ENCODE data around the gene CCDC24. TPM values are rescaled to one million over a fixed set of nuclear protein-coding genes. Genes with fewer than 3 reads are reported as not detected.

Gene CCDC24
- total and polyA plus RNA-seq, 8 donors = 9.9 to 17.7 (median 12.9) TPM

DNA sequence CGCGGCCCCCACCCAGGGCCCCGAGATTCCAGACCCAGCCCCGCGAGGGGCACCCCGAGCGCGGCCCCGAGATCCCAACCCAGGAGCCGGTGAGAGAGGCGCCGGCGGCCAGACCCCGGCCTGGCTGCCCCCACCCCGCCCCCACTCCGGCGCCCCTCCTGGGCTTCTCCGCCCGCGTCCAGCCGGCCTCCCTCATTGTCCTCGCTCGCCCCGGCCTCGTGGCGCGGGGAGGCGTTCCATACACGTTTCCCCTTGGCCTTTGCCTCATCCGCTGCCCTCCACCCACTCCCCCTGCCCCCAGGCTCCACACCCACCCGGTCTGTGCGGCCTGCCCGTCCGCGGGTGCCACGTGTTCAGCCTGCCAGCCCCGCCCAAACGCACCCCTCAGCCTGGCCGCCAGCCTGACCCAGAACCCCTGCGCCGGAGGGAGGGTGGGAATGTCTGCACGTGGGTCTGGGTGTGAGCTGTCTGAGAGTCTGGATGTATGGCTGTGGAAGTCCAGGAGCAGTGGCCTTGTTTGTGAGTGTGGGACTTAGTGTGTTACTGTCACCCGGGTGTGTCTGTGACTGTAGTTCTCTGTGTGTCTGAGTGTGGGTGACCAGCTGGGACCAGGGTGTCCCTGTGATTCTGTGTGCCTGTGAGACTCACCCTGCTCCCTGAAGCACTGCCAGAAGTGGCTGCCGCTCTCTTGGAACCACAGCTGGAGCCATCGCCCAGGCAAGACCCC is 11.7 kb upstream of the CCDC24 start:
- peak overlapping the region; percentile 39 to 70 for H3K27ac ChIP-seq
- peak in 3 of 4 donors; percentile 56 to 88 (median 68) for DNase-seq
- H3K4me3 ChIP-seq = peak overlapping the region; percentile 43 to 63
- TF ChIP-seq, protein P1, sequence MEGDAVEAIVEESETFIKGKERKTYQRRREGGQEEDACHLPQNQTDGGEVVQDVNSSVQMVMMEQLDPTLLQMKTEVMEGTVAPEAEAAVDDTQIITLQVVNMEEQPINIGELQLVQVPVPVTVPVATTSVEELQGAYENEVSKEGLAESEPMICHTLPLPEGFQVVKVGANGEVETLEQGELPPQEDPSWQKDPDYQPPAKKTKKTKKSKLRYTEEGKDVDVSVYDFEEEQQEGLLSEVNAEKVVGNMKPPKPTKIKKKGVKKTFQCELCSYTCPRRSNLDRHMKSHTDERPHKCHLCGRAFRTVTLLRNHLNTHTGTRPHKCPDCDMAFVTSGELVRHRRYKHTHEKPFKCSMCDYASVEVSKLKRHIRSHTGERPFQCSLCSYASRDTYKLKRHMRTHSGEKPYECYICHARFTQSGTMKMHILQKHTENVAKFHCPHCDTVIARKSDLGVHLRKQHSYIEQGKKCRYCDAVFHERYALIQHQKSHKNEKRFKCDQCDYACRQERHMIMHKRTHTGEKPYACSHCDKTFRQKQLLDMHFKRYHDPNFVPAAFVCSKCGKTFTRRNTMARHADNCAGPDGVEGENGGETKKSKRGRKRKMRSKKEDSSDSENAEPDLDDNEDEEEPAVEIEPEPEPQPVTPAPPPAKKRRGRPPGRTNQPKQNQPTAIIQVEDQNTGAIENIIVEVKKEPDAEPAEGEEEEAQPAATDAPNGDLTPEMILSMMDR (IDR thresholded peaks at IDR 0.05) = no peak
- no peaks in the 10 kb centered on the region for H3K9me3 ChIP-seq
- ATAC-seq = peak; percentile 38
- H3K36me3 ChIP-seq = peaks cover 5 to 31% of the 10 kb centered on the region in 2 donors
- H3K27me3 ChIP-seq = no peaks in the 10 kb centered on the region
- peaks cover 33 to 74% of the 10 kb centered on the region in 2 donors for H3K4me1 ChIP-seq
- intact Hi-C loops (cut with DNase I) = no loop called here

DNA sequence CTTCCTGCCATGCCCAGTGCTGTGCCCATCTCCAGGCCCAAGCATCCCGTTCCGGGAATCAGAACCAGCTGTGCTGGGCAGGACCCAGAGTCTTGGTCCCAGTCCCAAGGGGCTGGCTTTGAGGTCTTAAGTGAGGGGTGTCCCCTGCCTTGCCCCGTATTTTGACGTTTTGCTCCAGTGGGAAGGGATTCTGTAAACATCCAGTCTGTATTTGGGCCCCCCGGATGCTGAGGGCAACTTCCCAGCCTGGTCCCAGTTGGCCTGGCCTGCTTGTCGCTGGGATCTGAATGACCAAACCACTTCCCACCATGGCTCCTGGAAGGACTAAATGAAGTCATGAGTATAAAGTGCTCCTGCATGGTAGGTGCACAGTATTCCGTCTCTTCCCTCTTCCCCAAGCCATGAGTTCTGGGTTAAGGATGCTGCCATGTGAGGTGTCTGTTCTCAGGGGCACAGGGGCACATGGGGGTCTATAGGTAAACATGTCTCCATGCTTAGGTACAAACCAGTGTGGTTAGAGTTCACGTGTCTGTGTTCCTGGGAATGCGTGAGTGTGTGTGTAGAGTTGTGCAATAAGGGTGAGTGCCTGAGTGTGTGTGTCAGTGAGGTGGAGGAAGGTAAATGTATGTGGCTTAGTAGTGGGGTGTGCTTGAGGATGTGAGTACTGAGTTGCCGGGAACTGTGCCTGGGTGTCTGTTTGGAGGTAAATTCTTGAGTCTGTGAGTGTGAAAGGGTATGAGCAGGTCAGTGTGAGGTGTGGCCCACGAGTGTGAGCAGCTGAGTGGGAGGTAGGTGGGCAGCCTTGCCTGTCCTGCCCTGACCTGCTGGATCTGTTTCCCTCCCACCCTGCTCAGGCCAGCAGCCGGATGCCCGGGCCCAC is 10.9 kb upstream of the CCDC24 start:
- Histone ChIP-seq H3K27me3 (no peaks in the 10 kb centered on the region), H3K9me3 (no peaks in the 10 kb centered on the region), H3K36me3 (peaks cover 5 to 36% of the 10 kb centered on the region in 2 donors), H3K4me3 (peak overlapping the region; percentile 43 to 63), H3K4me1 (peaks cover 32 to 71% of the 10 kb centered on the region in 2 donors), H3K27ac (peak overlapping the region; percentile 17 to 70)
- DNase-seq (peak in 1 of 4 donors; percentile 43), ATAC-seq (peak; percentile 13)
- intact Hi-C loops (cut with DNase I) = no loop called here
- TF ChIP-seq, protein P1 (IDR thresholded peaks at IDR 0.05) = no peak

DNA sequence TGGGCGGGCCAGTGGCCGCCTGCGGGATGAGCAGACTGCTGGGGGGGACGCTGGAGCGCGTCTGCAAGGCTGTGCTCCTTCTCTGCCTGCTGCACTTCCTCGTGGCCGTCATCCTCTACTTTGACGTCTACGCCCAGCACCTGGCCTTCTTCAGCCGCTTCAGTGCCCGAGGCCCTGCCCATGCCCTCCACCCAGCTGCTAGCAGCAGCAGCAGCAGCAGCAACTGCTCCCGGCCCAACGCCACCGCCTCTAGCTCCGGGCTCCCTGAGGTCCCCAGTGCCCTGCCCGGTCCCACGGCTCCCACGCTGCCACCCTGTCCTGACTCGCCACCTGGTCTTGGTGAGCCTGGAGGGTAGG is 10.3 kb upstream of the CCDC24 start:
- TF ChIP-seq, protein P1 (IDR thresholded peaks at IDR 0.05) = no peak
- H3K4me3 ChIP-seq = peak overlapping the region in 1 of 2 donors; percentile 63
- no peak overlapping the region for H3K27ac ChIP-seq
- intact Hi-C loops (cut with DNase I) = no loop called here
- ATAC-seq (no peak), DNase-seq (peak in 1 of 4 donors; percentile 78)
- H3K36me3 ChIP-seq = peaks cover 5 to 38% of the 10 kb centered on the region in 2 donors
- H3K4me1 ChIP-seq = peaks cover 26 to 65% of the 10 kb centered on the region in 2 donors
- no peaks in the 10 kb centered on the region for H3K27me3 ChIP-seq
- H3K9me3 ChIP-seq = no peaks in the 10 kb centered on the region

DNA sequence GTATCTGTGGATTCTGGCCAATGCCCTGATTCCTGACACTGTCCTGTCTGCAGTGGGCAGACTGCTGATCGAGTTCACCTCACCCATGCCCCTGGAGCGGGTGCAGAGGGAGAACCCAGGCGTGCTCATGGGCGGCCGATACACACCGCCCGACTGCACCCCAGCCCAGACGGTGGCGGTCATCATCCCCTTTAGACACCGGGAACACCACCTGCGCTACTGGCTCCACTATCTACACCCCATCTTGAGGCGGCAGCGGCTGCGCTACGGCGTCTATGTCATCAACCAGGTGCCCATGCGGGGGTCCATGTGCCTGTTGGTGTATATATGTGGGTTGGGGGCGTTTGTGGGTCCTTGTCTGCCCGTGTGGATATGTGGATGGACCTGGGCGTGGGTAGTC is 9.8 kb upstream of the CCDC24 start:
- peaks cover 2 to 33% of the 10 kb centered on the region in 2 donors for H3K36me3 ChIP-seq
- H3K27ac ChIP-seq = no peak overlapping the region
- no peaks in the 10 kb centered on the region for H3K9me3 ChIP-seq
- intact Hi-C loops (cut with DNase I) = no loop called here
- H3K27me3 ChIP-seq = no peaks in the 10 kb centered on the region
- H3K4me3 ChIP-seq = no peak overlapping the region
- DNase-seq (peak in 1 of 4 donors; percentile 59), ATAC-seq (no peak)
- peaks cover 21 to 60% of the 10 kb centered on the region in 2 donors for H3K4me1 ChIP-seq
- TF ChIP-seq, protein P1 (IDR thresholded peaks at IDR 0.05) = no peak

DNA sequence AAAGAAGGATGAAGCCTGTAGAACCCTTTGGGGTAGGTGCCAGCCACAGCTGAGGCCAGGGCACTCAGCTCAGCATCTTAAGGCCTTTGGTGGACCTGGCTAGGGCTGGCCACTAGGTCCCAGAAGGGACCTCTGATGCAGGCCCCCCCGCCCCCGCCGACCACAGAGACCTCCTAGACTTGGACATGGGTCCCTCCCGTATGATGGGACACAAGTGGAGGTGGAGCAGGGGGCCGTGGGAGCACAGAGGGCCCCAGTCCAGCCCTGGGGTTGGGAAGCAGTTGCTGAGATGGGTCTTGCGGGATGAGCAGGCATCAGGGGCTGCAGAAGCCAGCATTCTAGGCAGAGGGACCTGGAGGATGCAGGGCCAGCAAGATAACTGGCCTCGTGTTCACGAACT is 9.2 kb upstream of the CCDC24 start:
- TF ChIP-seq, protein P1 (IDR thresholded peaks at IDR 0.05) = no peak
- Histone ChIP-seq H3K9me3 (no peaks in the 10 kb centered on the region), H3K4me1 (peaks cover 15 to 54% of the 10 kb centered on the region in 2 donors), H3K36me3 (peaks cover 0 to 27% of the 10 kb centered on the region in 2 donors), H3K27ac (no peak overlapping the region), H3K27me3 (no peaks in the 10 kb centered on the region), H3K4me3 (no peak overlapping the region)
- intact Hi-C loops (cut with DNase I) = no loop called here
- DNase-seq = no peak
- no peak for ATAC-seq

Data from left lung (tissue), 10 donors.